Testis (tissue), 3 donors: ENCODE measurements around the gene FHIT. TPM values are rescaled to one million over a fixed set of nuclear protein-coding genes. Genes with fewer than 3 reads are reported as not detected.

Experiments used
- DNase-seq: peaks from one replicate; pipeline ENCODE4 v3.0.0-alpha.2; 2019
- H3K27ac ChIP-seq, 2 donors: fragments of 200-600 bp; sonication (generic); one replicate each; pipeline ENCODE4 v1.5.1; 2019
- H3K27me3 ChIP-seq: fragments of 200-600 bp; sonication (generic); one replicate; pipeline ENCODE4 v1.5.1; 2019
- H3K36me3 ChIP-seq: fragments of 200-600 bp; sonication (generic); one replicate; pipeline ENCODE4 v1.5.1; 2017; ENCODE audit warnings: low read depth; ENCODE audit errors: missing control alignments
- H3K4me1 ChIP-seq: fragments of 200-600 bp; sonication (generic); one replicate; pipeline ENCODE4 v1.5.1; 2019
- H3K4me3 ChIP-seq, 2 donors: fragments of 200-600 bp; sonication (generic); one replicate each; pipeline ENCODE4 v1.5.1; 2017 to 2019
- H3K9me3 ChIP-seq: fragments of 200-600 bp; sonication (generic); one replicate; pipeline ENCODE4 v1.5.1; 2017
- CTCF ChIP-seq, 3 experiments: fragments of 450-650 bp in 2 of 3; fragments of 200-600 bp in 1 of 3; sonication (generic) in 1 of 3; IDR thresholded peaks; one replicate each; pipeline ENCODE4 v1.5.1; 2016 to 2019; ENCODE audit warnings: antibody characterized with exemption in 3 of 3, mild to moderate bottlenecking in 2 of 3, moderate library complexity in 1 of 3
- POLR2A ChIP-seq: fragments of 450-650 bp; IDR thresholded peaks from one replicate; pipeline ENCODE4 v1.6.1; 2017; ENCODE audit warnings: antibody characterized with exemption, mild to moderate bottlenecking, moderate library complexity
- WGBS, 2 donors: methylation state at CpG; one replicate each; pipeline ENCODE4 v1.1.5; 2018; 5-methylcytosine and 5-hydroxymethylcytosine counted together
- intact Hi-C: fragments of 100-400 bp; cut with DNase I; formaldehyde crosslinking; loops from one replicate; pipeline ENCODE4 v1.15.1; 2023; ENCODE audit warnings: low total_unique reads
- polyA plus RNA-seq: library from polyadenylated mRNA; stranded (reverse); fragments of 350-450 nt; fragmentation: Illumina TruSeq; extraction: RNeasy Lipid Tissue Mini Kit (QIAGEN cat#74804); gene quantifications from one replicate; pipeline ENCODE4 v1.2.3, GENCODE V29; 2014; ENCODE audit warnings: low read depth, low replicate concordance; ENCODE audit not compliant: insufficient read depth
- total RNA-seq, 2 donors: library from RNA; depleted of rRNA; stranded (reverse); fragments of >200 nt; gene quantifications; one replicate each; pipeline ENCODE4 v1.2.3, GENCODE V29; 2016

FHIT gene
- total and polyA plus RNA-seq, 3 donors from 2014 or later: 10.1 to 29.6 (median 15.5) TPM

GRCh38 chr3:60386306-60386705 lies 864.9 kb downstream of the FHIT start:
- no peaks in the 10 kb centered on the region for H3K4me1 ChIP-seq
- intact Hi-C loops: no loop called here
- H3K27ac ChIP-seq: no peak overlapping the region
- 67 to 83% methylated on average over 3 of the region's 3 CpGs for WGBS, 2 donors
- no peaks in the 10 kb centered on the region for H3K9me3 ChIP-seq
- DNase-seq: no peak
- H3K27me3 ChIP-seq: no peaks in the 10 kb centered on the region
- no peaks in the 10 kb centered on the region for H3K36me3 ChIP-seq
- TF ChIP-seq CTCF (IDR thresholded peaks at IDR 0.05) (no peak), POLR2A (no peak)
- no peak overlapping the region for H3K4me3 ChIP-seq

DNA sequence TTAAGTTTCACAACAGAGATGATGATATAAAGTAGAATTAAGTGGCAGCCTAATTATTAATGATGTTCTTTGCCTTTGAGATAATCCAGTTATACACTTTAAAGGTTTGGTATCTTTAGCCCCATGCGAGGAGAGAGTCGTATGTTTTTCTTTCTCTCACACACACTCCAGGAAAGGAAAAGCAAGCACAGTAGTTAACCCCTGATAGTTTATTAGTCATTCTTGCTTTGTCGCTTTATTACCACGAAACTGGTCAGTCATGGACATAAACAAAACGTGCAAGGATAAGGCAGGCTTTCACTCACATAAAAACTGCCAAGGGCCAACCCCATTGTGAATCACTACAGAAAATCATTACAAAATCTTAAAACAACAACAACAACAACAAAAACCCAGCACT lies 866.9 kb downstream of the FHIT start:
- no peaks in the 10 kb centered on the region for H3K4me1 ChIP-seq
- intact Hi-C loops: no loop called here
- 61 to 62% methylated on average over 5 of the region's 5 CpGs for WGBS, 2 donors
- no peak overlapping the region for H3K4me3 ChIP-seq
- H3K27ac ChIP-seq: no peak overlapping the region
- H3K27me3 ChIP-seq: no peaks in the 10 kb centered on the region
- TF ChIP-seq POLR2A (no peak), CTCF (IDR thresholded peaks at IDR 0.05) (no peak)
- H3K9me3 ChIP-seq: no peaks in the 10 kb centered on the region
- DNase-seq: no peak
- no peaks in the 10 kb centered on the region for H3K36me3 ChIP-seq

- TF ChIP-seq POLR2A: no peak
- TF ChIP-seq CTCF (IDR thresholded peaks at IDR 0.05): no peak
- Histone ChIP-seq H3K9me3 (no peaks in the 10 kb centered on the region), H3K36me3 (no peaks in the 10 kb centered on the region), H3K4me3 (no peak overlapping the region), H3K27ac (no peak overlapping the region), H3K4me1 (no peaks in the 10 kb centered on the region), H3K27me3 (no peaks in the 10 kb centered on the region)
- intact Hi-C loops: no loop called here
- DNase-seq: no peak
- WGBS, 2 donors: 74 to 84% methylated on average over 2 of the region's 2 CpGs
These were observed 867.9 kb downstream of the FHIT start for GRCh38 chr3:60383345-60383744.

DNA sequence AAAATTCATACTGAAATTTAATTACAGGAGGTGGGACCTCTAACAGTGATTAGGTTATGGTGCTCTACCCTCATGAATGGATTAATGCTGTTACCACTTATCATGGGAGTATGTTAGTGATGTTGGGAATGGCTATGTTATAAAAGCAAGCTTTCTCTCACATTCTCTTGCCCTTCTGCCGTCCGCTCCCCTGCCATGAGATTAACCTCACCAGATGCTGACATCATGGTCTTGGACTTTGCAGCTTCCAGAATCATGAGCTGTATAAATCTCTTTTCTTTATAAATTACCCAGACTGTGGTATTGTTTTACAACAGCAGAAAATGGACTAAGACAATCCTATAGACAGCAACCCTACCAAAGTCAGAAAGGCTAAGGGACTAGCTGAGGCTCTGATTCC lies 884.8 kb downstream of the FHIT start:
- no peaks in the 10 kb centered on the region for H3K36me3 ChIP-seq
- H3K9me3 ChIP-seq: no peaks in the 10 kb centered on the region
- WGBS, 2 donors: 85 to 98% methylated on average over 2 of the region's 2 CpGs
- intact Hi-C loops: no loop called here
- no peak for DNase-seq
- TF ChIP-seq POLR2A: no peak
- no peak for TF ChIP-seq CTCF (IDR thresholded peaks at IDR 0.05)
- H3K27me3 ChIP-seq: no peaks in the 10 kb centered on the region
- no peak overlapping the region for H3K27ac ChIP-seq
- H3K4me3 ChIP-seq: no peak overlapping the region
- no peaks in the 10 kb centered on the region for H3K4me1 ChIP-seq

GRCh38 chr3:60365360-60365759 lies 885.9 kb downstream of the FHIT start:
- Histone ChIP-seq H3K36me3 (no peaks in the 10 kb centered on the region), H3K9me3 (no peaks in the 10 kb centered on the region), H3K4me3 (no peak overlapping the region), H3K27me3 (no peaks in the 10 kb centered on the region), H3K4me1 (no peaks in the 10 kb centered on the region), H3K27ac (no peak overlapping the region)
- WGBS, 2 donors: 0 to 2% methylated on average over 2 of the region's 2 CpGs
- DNase-seq: no peak
- intact Hi-C loops: no loop called here
- TF ChIP-seq CTCF (IDR thresholded peaks at IDR 0.05) (no peak), POLR2A (no peak)
